Fibroblast of pulmonary artery (primary cell): ENCODE results near the gene PTPRD.

Experiments used
- DNase-seq: peaks from one replicate; pipeline ENCODE4 v3.0.0-alpha.2; 2010; ENCODE audit warnings: low read depth
- H3K4me3 ChIP-seq: replicated peaks from 2 replicates; pipeline ENCODE4 v1.5.1; 2011; ENCODE audit warnings: low read depth, mild to moderate bottlenecking, control low read depth, low read length, moderate library complexity
- TF ChIP-seq, protein P1 (sequence below): IDR thresholded peaks from 2 replicates; pipeline ENCODE4 v1.5.1; 2011; ENCODE audit warnings: mild to moderate bottlenecking, control low read depth, low read length, inconsistent platforms; ENCODE audit errors: missing control alignments

The PTPRD gene

DNA sequence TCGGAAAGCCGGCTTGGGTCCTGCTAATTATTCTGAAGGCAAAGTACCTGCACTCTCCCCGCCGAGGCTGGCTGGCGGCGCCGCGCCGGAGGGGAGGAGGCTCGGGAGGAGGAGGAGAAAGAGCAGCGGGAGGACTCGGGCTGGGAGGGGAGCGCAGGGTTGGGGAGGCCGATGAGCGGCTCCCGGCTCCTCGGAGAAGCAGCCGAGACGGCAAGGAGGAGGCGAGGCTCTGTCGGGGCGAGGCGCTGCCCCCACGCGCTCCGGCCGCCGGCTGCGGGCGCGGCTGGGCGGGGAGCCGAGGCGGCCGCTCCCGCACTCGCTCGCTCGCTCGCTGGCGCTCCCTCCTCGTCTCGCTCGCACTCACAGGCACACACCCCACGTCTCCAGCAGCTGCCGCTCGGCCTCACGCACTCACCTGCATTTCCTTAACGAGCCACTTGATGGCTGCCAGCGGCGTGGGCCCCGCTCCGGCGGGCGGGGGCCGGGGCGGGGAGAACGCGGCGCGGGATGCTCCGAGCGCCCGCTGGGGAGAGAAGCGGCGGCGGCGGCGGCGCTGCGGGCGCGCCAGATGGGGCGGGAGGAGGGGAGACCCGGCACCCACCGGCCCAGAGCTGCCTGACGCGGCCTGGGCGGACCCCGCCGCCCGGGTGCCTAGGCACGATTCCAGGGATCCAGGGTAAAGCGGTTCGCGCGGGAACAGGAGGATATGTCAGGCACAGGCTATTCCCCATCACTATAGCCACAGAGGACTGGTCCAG, at the start of gene PTPRD:
TSS of gene PTPRD (minus strand) at position 362 of the 758 bp plus-strand sequence.
- DNase-seq = peak; percentile 22
- peak within 1 kb of the TSS; percentile 44 for H3K4me3 ChIP-seq
- TF ChIP-seq, protein P1, sequence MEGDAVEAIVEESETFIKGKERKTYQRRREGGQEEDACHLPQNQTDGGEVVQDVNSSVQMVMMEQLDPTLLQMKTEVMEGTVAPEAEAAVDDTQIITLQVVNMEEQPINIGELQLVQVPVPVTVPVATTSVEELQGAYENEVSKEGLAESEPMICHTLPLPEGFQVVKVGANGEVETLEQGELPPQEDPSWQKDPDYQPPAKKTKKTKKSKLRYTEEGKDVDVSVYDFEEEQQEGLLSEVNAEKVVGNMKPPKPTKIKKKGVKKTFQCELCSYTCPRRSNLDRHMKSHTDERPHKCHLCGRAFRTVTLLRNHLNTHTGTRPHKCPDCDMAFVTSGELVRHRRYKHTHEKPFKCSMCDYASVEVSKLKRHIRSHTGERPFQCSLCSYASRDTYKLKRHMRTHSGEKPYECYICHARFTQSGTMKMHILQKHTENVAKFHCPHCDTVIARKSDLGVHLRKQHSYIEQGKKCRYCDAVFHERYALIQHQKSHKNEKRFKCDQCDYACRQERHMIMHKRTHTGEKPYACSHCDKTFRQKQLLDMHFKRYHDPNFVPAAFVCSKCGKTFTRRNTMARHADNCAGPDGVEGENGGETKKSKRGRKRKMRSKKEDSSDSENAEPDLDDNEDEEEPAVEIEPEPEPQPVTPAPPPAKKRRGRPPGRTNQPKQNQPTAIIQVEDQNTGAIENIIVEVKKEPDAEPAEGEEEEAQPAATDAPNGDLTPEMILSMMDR = no peak

DNA sequence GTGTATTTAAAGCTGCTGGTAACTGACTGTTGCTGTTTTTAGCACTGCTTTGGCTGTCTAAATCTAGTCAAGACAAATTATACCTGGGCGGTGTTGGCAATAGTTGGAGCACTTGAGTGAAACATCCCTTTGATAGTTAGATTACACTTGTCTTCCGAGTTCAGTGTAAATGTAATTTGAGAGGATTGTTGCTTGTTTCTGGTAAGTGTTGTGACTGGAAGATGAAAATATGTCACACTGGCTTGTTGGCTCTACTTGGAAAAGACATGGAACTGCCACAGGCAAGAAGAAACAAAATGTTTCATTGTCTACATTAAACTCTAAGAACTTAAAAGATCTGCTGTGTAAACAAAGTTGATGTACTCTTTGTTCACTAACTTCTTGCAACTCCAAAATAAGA, 49.2 kb upstream of the PTPRD start:
- DNase-seq = no peak
- TF ChIP-seq, protein P1 = no peak
- H3K4me3 ChIP-seq = no peak overlapping the region

GRCh38 chr9:10661376-10661775, 48.6 kb upstream of the PTPRD start:
- TF ChIP-seq, protein P1 = no peak
- DNase-seq = no peak
- no peak overlapping the region for H3K4me3 ChIP-seq

GRCh38 chr9:10651012-10651411, 38.2 kb upstream of the PTPRD start:
- no peak for DNase-seq
- H3K4me3 ChIP-seq = no peak overlapping the region
- TF ChIP-seq, protein P1 = no peak

DNA sequence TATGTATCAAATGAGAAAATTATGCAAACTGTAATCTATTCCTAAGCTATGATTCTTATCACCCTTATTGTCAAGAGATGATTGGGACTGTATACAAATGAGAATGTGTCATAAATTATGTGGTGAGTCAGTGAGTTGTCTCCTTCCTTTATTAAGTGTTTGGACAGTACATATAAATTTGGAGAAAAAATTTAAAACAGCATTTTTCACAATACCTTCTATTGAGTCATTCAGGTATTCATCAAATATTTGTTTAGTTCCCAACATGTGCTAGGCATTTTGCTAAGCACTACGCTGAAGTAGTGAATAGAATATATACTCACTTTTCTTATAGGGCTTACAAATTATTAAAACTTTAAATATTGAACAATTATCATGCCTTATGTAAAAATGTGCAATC, 36.3 kb upstream of the PTPRD start:
- no peak overlapping the region for H3K4me3 ChIP-seq
- TF ChIP-seq, protein P1 = no peak
- DNase-seq = peak; percentile 3

DNA sequence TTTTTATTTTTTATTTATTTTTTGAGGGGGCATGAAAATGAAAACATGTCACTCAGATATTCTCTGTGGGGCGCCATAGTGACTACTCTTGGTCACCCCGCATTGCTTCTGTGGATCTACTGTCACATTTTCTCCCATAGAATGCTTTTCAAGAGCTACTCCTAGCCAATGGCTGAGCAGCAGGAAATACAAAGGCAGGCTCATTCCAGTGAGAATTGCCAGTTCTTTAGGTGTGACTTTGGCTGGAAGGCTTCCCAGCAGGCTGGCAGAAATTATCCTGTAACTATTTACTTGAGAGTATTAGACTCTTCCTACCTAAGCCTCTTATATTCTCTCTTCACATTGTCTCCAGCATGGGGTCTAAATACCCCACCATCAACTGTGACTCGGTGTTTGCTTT, 21.0 kb upstream of the PTPRD start:
- DNase-seq = no peak
- H3K4me3 ChIP-seq = no peak overlapping the region
- TF ChIP-seq, protein P1 = no peak

- TF ChIP-seq, protein P1 = no peak
- DNase-seq = no peak
- H3K4me3 ChIP-seq = no peak overlapping the region
These were observed 1.5 kb upstream of the PTPRD start for GRCh38 chr9:10614196-10614800.
